Measurements from ENCODE around the gene PIK3CB. TPM values are rescaled to one million over a fixed set of nuclear protein-coding genes. Genes with fewer than 3 reads are reported as not detected.

The PIK3CB gene
- total and polyA plus RNA-seq, 2 of the 8 experiments (the other 6 are each of a cell fraction or from before 2014, with no cell fraction given): 8.3 to 35.2 TPM

DNA sequence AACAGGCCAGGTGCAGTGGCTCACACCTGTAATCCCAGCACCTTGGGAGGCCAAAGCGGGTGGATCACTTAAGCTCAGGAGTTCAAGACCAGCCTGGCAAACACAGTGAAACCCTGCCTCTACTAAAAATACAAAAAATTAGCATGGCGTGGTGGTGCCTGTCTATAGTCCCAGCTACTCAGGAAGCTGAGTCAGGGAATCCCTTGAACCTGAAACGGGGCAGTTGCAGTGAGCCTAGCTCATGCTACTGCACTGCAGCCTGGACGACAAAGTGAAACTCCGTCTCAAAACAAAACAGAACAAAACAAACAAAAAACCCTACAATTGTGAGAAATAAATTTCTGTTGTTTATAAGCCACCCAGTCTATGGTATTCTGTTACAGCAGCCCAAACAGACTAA is 94.7 kb downstream of the PIK3CB start:
- no peak for FAIRE-seq
- no peak for TF ChIP-seq EP300 (IDR thresholded peaks at IDR 0.05; ENCODE audit: borderline replicate concordance in 1 of 2, low read depth in 2 of 2, low read length in 2 of 2)
- no peak for TF ChIP-seq PHF8 (conservative IDR thresholded peaks at IDR 0.05; ENCODE audit: low read depth, low read length)
- no peak for TF ChIP-seq SRF (IDR thresholded peaks at IDR 0.05; ENCODE audit: low read depth, low read length)
- TF ChIP-seq SIX5 (IDR thresholded peaks at IDR 0.05; ENCODE audit: low read depth, low read length): no peak
- TF ChIP-seq SP1 (IDR thresholded peaks at IDR 0.05; ENCODE audit: low read depth, low read length): no peak
- TF ChIP-seq YY1 (IDR thresholded peaks at IDR 0.05; ENCODE audit: low read depth, low read length): no peak
- TF ChIP-seq KDM1A (IDR thresholded peaks at IDR 0.05; ENCODE audit: borderline replicate concordance, low read length): no peak
- TF ChIP-seq, protein P1, sequence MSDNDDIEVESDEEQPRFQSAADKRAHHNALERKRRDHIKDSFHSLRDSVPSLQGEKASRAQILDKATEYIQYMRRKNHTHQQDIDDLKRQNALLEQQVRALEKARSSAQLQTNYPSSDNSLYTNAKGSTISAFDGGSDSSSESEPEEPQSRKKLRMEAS (IDR thresholded peaks at IDR 0.05): no peak
- TF ChIP-seq RFX5 (IDR thresholded peaks at IDR 0.05; ENCODE audit: borderline replicate concordance, low read depth, low read length): no peak

More for the DNA sequence above, 94.7 kb downstream of the PIK3CB start:
- H3K79me2 ChIP-seq (ENCODE audit: control insufficient read depth in 1 of 2, insufficient read depth in 2 of 2, low read length in 2 of 2): no peaks in the 10 kb centered on the region
- H2AK5ac ChIP-seq (ENCODE audit: low read depth, low read length): no peak overlapping the region
- H3K9me3 ChIP-seq (ENCODE audit: insufficient read depth in 2 of 2, low read depth in 1 of 2, low read length in 1 of 2): no peaks in the 10 kb centered on the region
- no peak overlapping the region for H3K4me2 ChIP-seq (ENCODE audit: insufficient read depth in 1 of 2, low read depth in 2 of 2, low read length in 2 of 2)
- no peak overlapping the region for H3K4me3 ChIP-seq (ENCODE audit: extremely low read depth in 1 of 4, insufficient read depth in 2 of 4, low read depth in 3 of 4, low read length in 4 of 4)
- H3K23ac ChIP-seq (ENCODE audit: insufficient read length): no peak overlapping the region
- no peak overlapping the region for H4K91ac ChIP-seq (replicated peaks; ENCODE audit: insufficient read length, low read length)
- no peak overlapping the region for H2AFZ ChIP-seq (ENCODE audit: low read length)
- no peak overlapping the region for H4K8ac ChIP-seq (ENCODE audit: extremely low read depth, insufficient read depth, low read length)
- no peaks in the 10 kb centered on the region for H3K79me1 ChIP-seq (ENCODE audit: low read depth, low read length)
- no peaks in the 10 kb centered on the region for H3K27me3 ChIP-seq (replicated peaks in 1 of 4; ENCODE audit: control insufficient read depth in 3 of 4, extremely low read depth in 1 of 4, insufficient read depth in 3 of 4, low read length in 3 of 4)
- ChIA-PET POLR2A (ENCODE audit: partially characterized antibody) (interaction anchor here (1.3 to 1.5 kb wide), 2 partner anchors 10 to 123 kb away, joined by 3 to 4 read pairs; no protein-coding TSS in a partner anchor), CTCF (ENCODE audit: partially characterized antibody) (interaction anchor here (0.6 to 2.9 kb wide), 6 partner anchors 9 to 280 kb away, joined by 3 to 13 read pairs (median 4); no protein-coding TSS in a partner anchor)
- no peak overlapping the region for H2BK5ac ChIP-seq (ENCODE audit: low read depth, low read length)
- H4K20me1 ChIP-seq (replicated peaks in 1 of 2; ENCODE audit: control insufficient read depth in 1 of 2, insufficient read depth in 2 of 2, low read length in 2 of 2): peaks cover 0 to 1% of the 10 kb centered on the region in 2 experiments
- no peak overlapping the region for H2BK120ac ChIP-seq (replicated peaks; ENCODE audit: low read depth, low read length)
- H3K18ac ChIP-seq (ENCODE audit: extremely low read depth, low read length): no peak overlapping the region
- H3K14ac ChIP-seq (ENCODE audit: insufficient read length): no peak overlapping the region
- no peak overlapping the region for H3K9ac ChIP-seq (replicated peaks in 1 of 4; ENCODE audit: extremely low read depth in 1 of 4, low read depth in 3 of 4, low read length in 3 of 4)
- no peaks in the 10 kb centered on the region for H3K23me2 ChIP-seq (ENCODE audit: low read depth, low read length)
- no peak overlapping the region for H2BK12ac ChIP-seq (ENCODE audit: low read depth, low read length)
- H2BK15ac ChIP-seq (ENCODE audit: low read length): no peak overlapping the region
- H3K56ac ChIP-seq (replicated peaks; ENCODE audit: insufficient read length, low read depth, low read length): no peak overlapping the region
- DNase-seq (ENCODE audit: low read depth in 1 of 2, low spot score in 2 of 2): no peak
- 94% methylated on average over 5 of the region's 5 CpGs; no CpG with 5 or more reads in 1 of the 2 experiments for WGBS, 2 experiments (ENCODE audit: extremely low coverage in 1 of 2, insufficient coverage in 1 of 2, insufficient read length in 1 of 2, insufficient replicate concordance in 2 of 2, low coverage in 1 of 2, low lambda C conversion rate in 2 of 2, missing lambda C conversion rate in 1 of 2)
- no peaks in the 10 kb centered on the region for H3K4me1 ChIP-seq (replicated peaks in 1 of 4; ENCODE audit: control insufficient read depth in 3 of 4, insufficient read depth in 4 of 4, low read length in 3 of 4)
- no peak overlapping the region for H4K5ac ChIP-seq (ENCODE audit: insufficient read length, low read depth, low read length)
- H3K27ac ChIP-seq (ENCODE audit: low read depth, low read length): no peak overlapping the region
- peaks cover 0 to 4% (median 1%) of the 10 kb centered on the region in 4 experiments; a peak in 2 of 8 replicates for H3K36me3 ChIP-seq (ENCODE audit: control insufficient read depth in 2 of 4, insufficient read depth in 4 of 4, low read length in 3 of 4)
- no peak overlapping the region for H2BK20ac ChIP-seq (ENCODE audit: low read length)
- no peak overlapping the region for H3K4ac ChIP-seq (replicated peaks; ENCODE audit: insufficient read length, low read depth, low read length)
